ENCODE measurements around the gene REV3L.

DNA sequence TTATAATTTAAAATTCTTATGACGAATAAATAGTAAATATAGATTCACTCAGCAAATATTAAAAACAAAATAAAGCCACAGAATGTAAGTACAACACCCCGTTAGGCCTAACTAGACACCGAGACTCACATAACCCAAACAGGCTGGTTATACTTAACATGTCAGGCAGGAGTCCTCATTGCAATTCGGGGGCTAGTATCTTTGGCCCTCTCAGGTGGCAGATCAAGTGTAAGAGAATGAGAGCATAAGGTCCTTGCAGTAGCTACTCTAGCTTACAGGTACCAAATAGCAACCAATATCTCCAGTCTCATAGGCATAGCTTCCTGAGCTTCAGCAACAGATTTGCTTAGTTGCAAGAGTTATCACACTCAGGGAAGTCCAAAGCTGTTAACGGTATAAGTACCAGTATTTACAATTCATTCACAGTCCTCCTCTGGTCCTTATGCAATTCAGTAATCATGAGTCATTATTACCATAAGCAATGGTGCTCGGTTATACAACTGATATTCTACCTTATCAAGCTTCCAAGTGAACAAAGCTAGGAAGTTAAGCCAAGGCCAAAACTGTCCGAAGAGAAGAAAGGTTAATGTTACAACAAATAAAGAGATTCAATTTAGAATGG, 20.1 kb downstream of the REV3L start:
- TF ChIP-seq, protein P1, sequence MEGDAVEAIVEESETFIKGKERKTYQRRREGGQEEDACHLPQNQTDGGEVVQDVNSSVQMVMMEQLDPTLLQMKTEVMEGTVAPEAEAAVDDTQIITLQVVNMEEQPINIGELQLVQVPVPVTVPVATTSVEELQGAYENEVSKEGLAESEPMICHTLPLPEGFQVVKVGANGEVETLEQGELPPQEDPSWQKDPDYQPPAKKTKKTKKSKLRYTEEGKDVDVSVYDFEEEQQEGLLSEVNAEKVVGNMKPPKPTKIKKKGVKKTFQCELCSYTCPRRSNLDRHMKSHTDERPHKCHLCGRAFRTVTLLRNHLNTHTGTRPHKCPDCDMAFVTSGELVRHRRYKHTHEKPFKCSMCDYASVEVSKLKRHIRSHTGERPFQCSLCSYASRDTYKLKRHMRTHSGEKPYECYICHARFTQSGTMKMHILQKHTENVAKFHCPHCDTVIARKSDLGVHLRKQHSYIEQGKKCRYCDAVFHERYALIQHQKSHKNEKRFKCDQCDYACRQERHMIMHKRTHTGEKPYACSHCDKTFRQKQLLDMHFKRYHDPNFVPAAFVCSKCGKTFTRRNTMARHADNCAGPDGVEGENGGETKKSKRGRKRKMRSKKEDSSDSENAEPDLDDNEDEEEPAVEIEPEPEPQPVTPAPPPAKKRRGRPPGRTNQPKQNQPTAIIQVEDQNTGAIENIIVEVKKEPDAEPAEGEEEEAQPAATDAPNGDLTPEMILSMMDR (conservative IDR thresholded peaks at IDR 0.05; ENCODE audit: low read length) = no peak
- TF ChIP-seq EZH2phosphoT487 (IDR thresholded peaks at IDR 0.05; ENCODE audit: borderline replicate concordance) = no peak

Data from Loucy (cell line).